IPS-18c (cell line): ENCODE results near the gene KCNH2.

Source experiments
- H3K4me3 ChIP-seq: 2 replicates; pipeline ENCODE4 v1.7.0; 2013; ENCODE audit warnings: low read depth, mild to moderate bottlenecking, low read length, moderate library complexity; ENCODE audit not compliant: insufficient read depth
- H3K9me3 ChIP-seq: one replicate; pipeline ENCODE4 v1.6.1; 2013; ENCODE audit warnings: mild to moderate bottlenecking, low read length, moderate library complexity; ENCODE audit not compliant: control insufficient read depth, insufficient read depth

Gene KCNH2

GRCh38 chr7:150938566-150938965, 39.6 kb downstream of the KCNH2 start:
- no peak overlapping the region for H3K4me3 ChIP-seq
- H3K9me3 ChIP-seq = no peaks in the 10 kb centered on the region

- Histone ChIP-seq H3K9me3 (no peaks in the 10 kb centered on the region), H3K4me3 (no peak overlapping the region)
Measured at GRCh38 chr7:150937848-150938561, 40.1 kb downstream of the KCNH2 start.

GRCh38 chr7:150936018-150936417, 42.1 kb downstream of the KCNH2 start:
- H3K9me3 ChIP-seq = no peaks in the 10 kb centered on the region
- H3K4me3 ChIP-seq = no peak overlapping the region

- Histone ChIP-seq H3K9me3 (no peaks in the 10 kb centered on the region), H3K4me3 (no peak overlapping the region)
Measured at GRCh38 chr7:150935149-150935548, 43.0 kb downstream of the KCNH2 start.

GRCh38 chr7:150934045-150934766, 43.9 kb downstream of the KCNH2 start:
- Histone ChIP-seq H3K9me3 (no peaks in the 10 kb centered on the region), H3K4me3 (no peak overlapping the region)

GRCh38 chr7:150931199-150931869, 46.8 kb downstream of the KCNH2 start:
- no peaks in the 10 kb centered on the region for H3K9me3 ChIP-seq
- H3K4me3 ChIP-seq = no peak overlapping the region

GRCh38 chr7:150928541-150928940, 49.6 kb downstream of the KCNH2 start:
- Histone ChIP-seq H3K4me3 (no peak overlapping the region), H3K9me3 (no peaks in the 10 kb centered on the region)

GRCh38 chr7:150927956-150928344, 50.2 kb downstream of the KCNH2 start:
- Histone ChIP-seq H3K9me3 (no peaks in the 10 kb centered on the region), H3K4me3 (no peak overlapping the region)

GRCh38 chr7:150927157-150927955, 50.8 kb downstream of the KCNH2 start:
- no peak overlapping the region for H3K4me3 ChIP-seq
- no peaks in the 10 kb centered on the region for H3K9me3 ChIP-seq

GRCh38 chr7:150926066-150926465, 52.1 kb downstream of the KCNH2 start:
- Histone ChIP-seq H3K9me3 (no peaks in the 10 kb centered on the region), H3K4me3 (no peak overlapping the region)

GRCh38 chr7:150924369-150924781, 53.7 kb downstream of the KCNH2 start:
- Histone ChIP-seq H3K9me3 (no peaks in the 10 kb centered on the region), H3K4me3 (no peak overlapping the region)

GRCh38 chr7:150923802-150924201, 54.3 kb downstream of the KCNH2 start:
- H3K4me3 ChIP-seq = no peak overlapping the region
- no peaks in the 10 kb centered on the region for H3K9me3 ChIP-seq

- no peaks in the 10 kb centered on the region for H3K9me3 ChIP-seq
- no peak overlapping the region for H3K4me3 ChIP-seq
Measured at GRCh38 chr7:150923196-150923595, 54.9 kb downstream of the KCNH2 start.

- H3K9me3 ChIP-seq = no peaks in the 10 kb centered on the region
- H3K4me3 ChIP-seq = no peak overlapping the region
Measured at GRCh38 chr7:150919160-150919559, 59.0 kb downstream of the KCNH2 start.

GRCh38 chr7:150918378-150918777, 59.7 kb downstream of the KCNH2 start:
- H3K4me3 ChIP-seq = no peak overlapping the region
- no peaks in the 10 kb centered on the region for H3K9me3 ChIP-seq

- no peak overlapping the region for H3K4me3 ChIP-seq
- no peaks in the 10 kb centered on the region for H3K9me3 ChIP-seq
Measured at GRCh38 chr7:150917969-150918368, 60.2 kb downstream of the KCNH2 start.

- H3K4me3 ChIP-seq = no peak overlapping the region
- H3K9me3 ChIP-seq = no peaks in the 10 kb centered on the region
Measured at GRCh38 chr7:150916670-150917069, 61.5 kb downstream of the KCNH2 start.
